H1 (cell line): Measurements from ENCODE around the gene POLE. TPM values are rescaled to one million over a fixed set of nuclear protein-coding genes. Genes with fewer than 3 reads are reported as not detected.

Source experiments
- CTCF ChIA-PET: fragments of 300-600 bp; sonication (Branson Sonifier 250); formaldehyde crosslinking; loops from one replicate; lab custom pipeline; 2021; ENCODE audit not compliant: partially characterized antibody; lab: Charles Lee
- POLR2A ChIA-PET: fragments of 300-600 bp; sonication (Branson Sonifier 250); formaldehyde crosslinking; loops from one replicate; lab custom pipeline; 2021; ENCODE audit warnings: inconsistent platforms; ENCODE audit not compliant: partially characterized antibody; lab: Charles Lee
- DNase-seq, 2 experiments: peaks; one replicate each; pipeline versions ENCODE4 v3.0.0 to v3.0.0-alpha.2; 2010 to 2022; ENCODE audit warnings: low spot score in 2 of 2, low read depth in 1 of 2, mixed read lengths in 1 of 2
- FAIRE-seq: peaks from 2 replicates; lab custom pipeline; 2011; peaks lifted over from hg19 to GRCh38; lab: Jason Lieb, UNC
- H2AFZ ChIP-seq: 2 replicates; pipeline ENCODE4 v1.8.1; 2012; ENCODE audit warnings: low read length, inconsistent platforms
- H2AK5ac ChIP-seq: 2 replicates; pipeline ENCODE4 v1.6.1; 2013; ENCODE audit warnings: low read depth, low read length
- H2BK120ac ChIP-seq: replicated peaks from 2 replicates; pipeline ENCODE3; 2013; ENCODE audit warnings: low read depth, low read length, inconsistent platforms
- H2BK12ac ChIP-seq: 2 replicates; pipeline ENCODE4 v1.6.1; 2013; ENCODE audit warnings: low read depth, low read length
- H2BK15ac ChIP-seq: 2 replicates; pipeline ENCODE4 v1.6.1; 2013; ENCODE audit warnings: low read length
- H2BK20ac ChIP-seq: 2 replicates; pipeline ENCODE4 v1.6.1; 2013; ENCODE audit warnings: low read length
- H2BK5ac ChIP-seq: 2 replicates; pipeline ENCODE4 v1.6.1; 2013; ENCODE audit warnings: low read depth, low read length
- H3K14ac ChIP-seq: 2 replicates; pipeline ENCODE4 v1.6.1; 2013; ENCODE audit warnings: inconsistent platforms; ENCODE audit not compliant: insufficient read length
- H3K18ac ChIP-seq: 2 replicates; pipeline ENCODE4 v1.6.1; 2013; ENCODE audit warnings: low read length; ENCODE audit errors: extremely low read depth
- H3K23ac ChIP-seq: 2 replicates; pipeline ENCODE4 v1.6.1; 2013; ENCODE audit warnings: inconsistent platforms; ENCODE audit not compliant: insufficient read length
- H3K23me2 ChIP-seq: 2 replicates; pipeline ENCODE4 v1.6.1; 2013; ENCODE audit warnings: low read depth, low read length
- H3K27ac ChIP-seq: 2 replicates; pipeline ENCODE4 v1.6.1; 2011; ENCODE audit warnings: low read depth, low read length, inconsistent platforms
- H3K27me3 ChIP-seq, 4 experiments: replicated peaks in 1 of 4; 1 replicate in 1 of 4; 2 replicates in 3 of 4; pipeline versions ENCODE4 v1.6.1 to v1.8.1; 2011 to 2013; ENCODE audit warnings: low read length in 3 of 4, mild to moderate bottlenecking in 3 of 4, inconsistent platforms in 2 of 4, mixed read lengths in 2 of 4, moderate library complexity in 1 of 4; ENCODE audit not compliant: control insufficient read depth in 3 of 4, insufficient read depth in 3 of 4; ENCODE audit errors: extremely low read depth in 1 of 4
- H3K36me3 ChIP-seq, 4 experiments: 2 replicates each; pipeline versions ENCODE4 v1.6.1 to v1.8.1; 2011 to 2013; ENCODE audit warnings: mild to moderate bottlenecking in 4 of 4, low read length in 3 of 4, moderate library complexity in 2 of 4, control low read depth in 1 of 4, inconsistent platforms in 1 of 4; ENCODE audit not compliant: insufficient read depth in 4 of 4, control insufficient read depth in 2 of 4
- H3K4ac ChIP-seq: replicated peaks from 2 replicates; pipeline ENCODE3; 2013; ENCODE audit warnings: low read length, low read depth, mixed read lengths, inconsistent platforms; ENCODE audit not compliant: insufficient read length
- H3K4me1 ChIP-seq, 4 experiments: replicated peaks in 1 of 4; 1 replicate in 1 of 4; 2 replicates in 3 of 4; pipeline versions ENCODE4 v1.6.1 to v1.8.1; 2011 to 2013; ENCODE audit warnings: low read length in 3 of 4, inconsistent platforms in 2 of 4, mixed read lengths in 1 of 4; ENCODE audit not compliant: insufficient read depth in 4 of 4, control insufficient read depth in 3 of 4
- H3K4me2 ChIP-seq, 2 experiments: 2 replicates each; pipeline versions ENCODE4 v1.6.1 to v1.8.1; 2011 to 2013; ENCODE audit warnings: low read depth in 2 of 2, low read length in 2 of 2, control low read depth in 1 of 2, inconsistent platforms in 1 of 2, mild to moderate bottlenecking in 1 of 2; ENCODE audit not compliant: insufficient read depth in 1 of 2
- H3K4me3 ChIP-seq, 4 experiments: fragments of 200-600, 300-600 bp in 1 of 4; sonication (generic), shearing (Covaris generic), sonication (Bioruptor Twin) in 1 of 4; 2 replicates each; pipeline versions ENCODE4 v1.5.1 to v1.8.1; 2011 to 2016; ENCODE audit warnings: low read length in 4 of 4, low read depth in 3 of 4, control low read depth in 2 of 4, inconsistent platforms in 2 of 4, mild to moderate bottlenecking in 2 of 4, mixed read lengths in 1 of 4, moderate library complexity in 1 of 4; ENCODE audit not compliant: insufficient read depth in 2 of 4; ENCODE audit errors: extremely low read depth in 1 of 4
- H3K56ac ChIP-seq: replicated peaks from 2 replicates; pipeline ENCODE3; 2013; ENCODE audit warnings: low read depth, mild to moderate bottlenecking, mixed read lengths, low read length, inconsistent platforms; ENCODE audit not compliant: insufficient read length
- H3K79me1 ChIP-seq: 2 replicates; pipeline ENCODE4 v1.6.1; 2013; ENCODE audit warnings: low read depth, low read length, control low read depth
- H3K79me2 ChIP-seq, 2 experiments: 2 replicates each; pipeline versions ENCODE4 v1.6.1 to v1.8.1; 2012 to 2013; ENCODE audit warnings: low read length in 2 of 2, mild to moderate bottlenecking in 2 of 2, inconsistent platforms in 1 of 2; ENCODE audit not compliant: insufficient read depth in 2 of 2, control insufficient read depth in 1 of 2
- H3K9ac ChIP-seq, 4 experiments: replicated peaks in 1 of 4; 1 replicate in 1 of 4; 2 replicates in 3 of 4; pipeline versions ENCODE4 v1.6.1 to v1.8.1; 2011 to 2013; ENCODE audit warnings: low read depth in 3 of 4, low read length in 3 of 4, control low read depth in 2 of 4, mild to moderate bottlenecking in 2 of 4, moderate library complexity in 2 of 4, inconsistent platforms in 1 of 4; ENCODE audit errors: extremely low read depth in 1 of 4
- H3K9me3 ChIP-seq, 2 experiments: 2 replicates each; pipeline versions ENCODE4 v1.6.1 to v1.8.1; 2012 to 2013; ENCODE audit warnings: mild to moderate bottlenecking in 2 of 2, moderate library complexity in 2 of 2, control low read depth in 1 of 2, inconsistent platforms in 1 of 2, low read depth in 1 of 2, low read length in 1 of 2, mixed read lengths in 1 of 2; ENCODE audit not compliant: insufficient read depth in 2 of 2
- H4K20me1 ChIP-seq, 2 experiments: replicated peaks in 1 of 2; 2 replicates each; pipeline versions ENCODE3 to v1.8.1; 2011 to 2013; ENCODE audit warnings: inconsistent platforms in 2 of 2, low read length in 2 of 2, mild to moderate bottlenecking in 1 of 2; ENCODE audit not compliant: insufficient read depth in 2 of 2, control insufficient read depth in 1 of 2
- H4K5ac ChIP-seq: 2 replicates; pipeline ENCODE4 v1.6.1; 2013; ENCODE audit warnings: low read length, low read depth, mixed read lengths, inconsistent platforms; ENCODE audit not compliant: insufficient read length
- H4K8ac ChIP-seq: 2 replicates; pipeline ENCODE4 v1.8.0; 2013; ENCODE audit warnings: mild to moderate bottlenecking, moderate library complexity, low read length, inconsistent platforms; ENCODE audit not compliant: insufficient read depth; ENCODE audit errors: extremely low read depth
- H4K91ac ChIP-seq: replicated peaks from 2 replicates; pipeline ENCODE3; 2013; ENCODE audit warnings: low read length, mixed read lengths, inconsistent platforms; ENCODE audit not compliant: insufficient read length
- ASH2L ChIP-seq: fragments of 200-600, 300-600 bp; sonication (generic); IDR thresholded peaks from one replicate; pipeline ENCODE4 v1.7.1; 2017; ENCODE audit warnings: low read length
- JUND ChIP-seq: IDR thresholded peaks from 2 replicates; pipeline ENCODE4 v1.6.1; 2011; ENCODE audit warnings: mild to moderate bottlenecking, improper control_type of control experiment, low read length
- POLR2A ChIP-seq, 2 experiments: IDR thresholded peaks; 1 replicate in 1 of 2; 2 replicates in 1 of 2; pipeline ENCODE4 v1.6.1; 2011; ENCODE audit warnings: low read depth in 2 of 2, low read length in 2 of 2, mild to moderate bottlenecking in 2 of 2; ENCODE audit errors: control extremely low read depth in 1 of 2
- POU5F1 ChIP-seq: IDR thresholded peaks from 2 replicates; pipeline ENCODE4 v1.6.1; 2011; ENCODE audit warnings: low read depth, mild to moderate bottlenecking, low read length, moderate library complexity
- RNF2 ChIP-seq: fragments of 200-900, 300-1000 bp; sonication (generic); IDR thresholded peaks from 2 replicates; pipeline ENCODE4 v1.7.1; 2016; ENCODE audit warnings: borderline replicate concordance, low read depth, mild to moderate bottlenecking, antibody characterized with exemption, low read length; ENCODE audit not compliant: poor library complexity, severe bottlenecking; ENCODE audit errors: missing control alignments
- SAP30 ChIP-seq: fragments of 300-600 bp; sonication (generic); IDR thresholded peaks from 2 replicates; pipeline ENCODE4 v1.7.1; 2012; ENCODE audit warnings: low read length, moderate library complexity, mild to moderate bottlenecking, inconsistent platforms; ENCODE audit not compliant: insufficient read depth, insufficient replicate concordance
- SIRT6 ChIP-seq: IDR thresholded peaks from one replicate; pipeline ENCODE4 v1.7.1; 2012; ENCODE audit warnings: low read length, inconsistent platforms
- SIX5 ChIP-seq: IDR thresholded peaks from 2 replicates; pipeline ENCODE4 v1.6.1; 2011; ENCODE audit warnings: mild to moderate bottlenecking, low read depth, low read length
- SP4 ChIP-seq: IDR thresholded peaks from 2 replicates; pipeline ENCODE4 v1.6.1; 2012; ENCODE audit warnings: low read length, inconsistent platforms
- YY1 ChIP-seq: IDR thresholded peaks from 2 replicates; pipeline ENCODE4 v1.6.1; 2011; ENCODE audit warnings: low read depth, mild to moderate bottlenecking, low read length
- WGBS, 2 experiments: shearing (Covaris generic) in 1 of 2; methylation state at CpG; one replicate each; pipeline versions ENCODE4 v1.1.6 to v1.1.7; 2013 to 2015; ENCODE audit warnings: low lambda C conversion rate in 2 of 2, mixed read lengths in 2 of 2, inconsistent platforms in 1 of 2, low coverage in 1 of 2, missing lambda C conversion rate in 1 of 2; ENCODE audit not compliant: insufficient replicate concordance in 2 of 2, insufficient coverage in 1 of 2, insufficient read length in 1 of 2; ENCODE audit errors: extremely low coverage in 1 of 2, missing lambda C conversion rate in 1 of 2; 5-methylcytosine and 5-hydroxymethylcytosine counted together
- polyA plus RNA-seq, 7 experiments: library from polyadenylated mRNA; depleted of rRNA in 3 of 7; stranded (reverse) in 5 of 7; unstranded in 2 of 7; fragments of >200 nt in 5 of 7; fragments of 200-250 nt in 2 of 7; gene quantifications; 1 replicate in 5 of 7; 2 replicates in 1 of 7; 4 replicates in 1 of 7; pipeline versions ENCODE4 v1.2.1 to v1.2.3, GENCODE V29; 2011 to 2013; ENCODE audit warnings: missing spikeins in 2 of 7, mixed read lengths in 2 of 7
- total RNA-seq: library from RNA; stranded (reverse); fragmentation: NEBNext Ultra II Directional; extraction: Animal tissue kit (Norgen Biotek cat#: 25700); gene quantifications from 2 replicates; pipeline ENCODE4 v1.2.1, GENCODE V29; 2021
- TF ChIP-seq, protein P1 (sequence below): IDR thresholded peaks from 2 replicates; pipeline ENCODE4 v1.6.1; 2012; ENCODE audit warnings: inconsistent platforms
- TF ChIP-seq, protein P2 (sequence below), 3 experiments: IDR thresholded peaks; 1 replicate in 2 of 3; 2 replicates in 1 of 3; pipeline versions ENCODE4 v1.5.1 to v1.6.1; 2011; ENCODE audit warnings: low read length in 3 of 3, mild to moderate bottlenecking in 3 of 3, inconsistent platforms in 2 of 3, low read depth in 1 of 3, moderate library complexity in 1 of 3; ENCODE audit not compliant: insufficient read depth in 1 of 3; ENCODE audit errors: control extremely low read depth in 1 of 3

POLE gene
- total and polyA plus RNA-seq, 2 of the 8 experiments (the other 6 are each of a cell fraction or from before 2014, with no cell fraction given) = 59.7 to 115 TPM

DNA sequence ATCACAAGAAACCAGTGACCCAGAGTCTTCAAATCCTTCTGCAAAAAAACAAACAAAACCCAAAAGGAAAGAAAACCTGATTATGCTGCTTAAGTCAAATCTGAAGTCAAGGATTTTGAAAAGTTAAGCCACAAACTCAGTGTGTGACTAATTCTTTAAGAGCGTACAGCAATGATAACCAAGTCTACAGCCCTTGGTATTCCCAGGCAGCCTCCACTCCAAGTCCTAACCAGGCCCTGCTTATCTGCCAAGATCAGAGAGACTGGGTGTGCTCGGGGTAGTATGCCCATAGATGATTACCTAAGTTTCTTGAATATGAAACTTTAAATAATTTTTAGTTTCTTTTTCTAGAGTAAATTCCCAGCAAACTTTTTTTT lies 36.6 kb upstream of the POLE start:
- Histone ChIP-seq H4K5ac (no peak overlapping the region), H3K79me1 (no peaks in the 10 kb centered on the region), H3K9ac (no peak overlapping the region), H2BK120ac (no peak overlapping the region), H2BK15ac (no peak overlapping the region), H3K23me2 (no peaks in the 10 kb centered on the region), H2AK5ac (no peak overlapping the region), H3K9me3 (no peaks in the 10 kb centered on the region), H3K4ac (no peak overlapping the region), H3K4me3 (no peak overlapping the region), H4K91ac (no peak overlapping the region), H2AFZ (no peak overlapping the region), H3K4me1 (no peaks in the 10 kb centered on the region), H3K79me2 (no peaks in the 10 kb centered on the region; a peak in 1 of 4 replicates), H2BK5ac (no peak overlapping the region), H3K27ac (no peak overlapping the region), H3K14ac (no peak overlapping the region), H3K27me3 (no peaks in the 10 kb centered on the region; a peak in 1 of 7 replicates), H4K8ac (no peak overlapping the region), H3K56ac (no peak overlapping the region), H3K18ac (no peak overlapping the region), H3K23ac (no peak overlapping the region), H2BK12ac (no peak overlapping the region), H4K20me1 (peaks cover 3 to 22% of the 10 kb centered on the region in 2 experiments), H2BK20ac (no peak overlapping the region), H3K4me2 (no peak overlapping the region), H3K36me3 (peaks cover 34 to 80% (median 57%) of the 10 kb centered on the region in 4 experiments)
- POLR2A ChIA-PET = interaction anchor here (0.7 to 5.7 kb wide), 5 partner anchors 10 to 32 kb away, joined by 3 to 21 read pairs (median 3); partner anchors contain the start of gene PGAM5
- 100% methylated on average over 2 of the region's 2 CpGs; no CpG with 5 or more reads in 1 of the 2 experiments for WGBS, 2 experiments
- DNase-seq (no peak), FAIRE-seq (no peak)
- CTCF ChIA-PET = no interaction called here
- TF ChIP-seq SIX5 = no peak
- no peak for TF ChIP-seq JUND
- TF ChIP-seq ASH2L = no peak
- no peak for TF ChIP-seq RNF2
- TF ChIP-seq YY1 = no peak
- no peak for TF ChIP-seq POU5F1
- TF ChIP-seq SIRT6 = no peak
- TF ChIP-seq, protein P1, sequence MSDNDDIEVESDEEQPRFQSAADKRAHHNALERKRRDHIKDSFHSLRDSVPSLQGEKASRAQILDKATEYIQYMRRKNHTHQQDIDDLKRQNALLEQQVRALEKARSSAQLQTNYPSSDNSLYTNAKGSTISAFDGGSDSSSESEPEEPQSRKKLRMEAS = no peak
- TF ChIP-seq, protein P2, sequence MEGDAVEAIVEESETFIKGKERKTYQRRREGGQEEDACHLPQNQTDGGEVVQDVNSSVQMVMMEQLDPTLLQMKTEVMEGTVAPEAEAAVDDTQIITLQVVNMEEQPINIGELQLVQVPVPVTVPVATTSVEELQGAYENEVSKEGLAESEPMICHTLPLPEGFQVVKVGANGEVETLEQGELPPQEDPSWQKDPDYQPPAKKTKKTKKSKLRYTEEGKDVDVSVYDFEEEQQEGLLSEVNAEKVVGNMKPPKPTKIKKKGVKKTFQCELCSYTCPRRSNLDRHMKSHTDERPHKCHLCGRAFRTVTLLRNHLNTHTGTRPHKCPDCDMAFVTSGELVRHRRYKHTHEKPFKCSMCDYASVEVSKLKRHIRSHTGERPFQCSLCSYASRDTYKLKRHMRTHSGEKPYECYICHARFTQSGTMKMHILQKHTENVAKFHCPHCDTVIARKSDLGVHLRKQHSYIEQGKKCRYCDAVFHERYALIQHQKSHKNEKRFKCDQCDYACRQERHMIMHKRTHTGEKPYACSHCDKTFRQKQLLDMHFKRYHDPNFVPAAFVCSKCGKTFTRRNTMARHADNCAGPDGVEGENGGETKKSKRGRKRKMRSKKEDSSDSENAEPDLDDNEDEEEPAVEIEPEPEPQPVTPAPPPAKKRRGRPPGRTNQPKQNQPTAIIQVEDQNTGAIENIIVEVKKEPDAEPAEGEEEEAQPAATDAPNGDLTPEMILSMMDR (IDR thresholded peaks at IDR 0.05; ENCODE audit: control extremely low read depth in 1 of 3, insufficient read depth in 1 of 3, low read depth in 1 of 3, low read length in 3 of 3) = no peak
- TF ChIP-seq SAP30 = no peak
- no peak for TF ChIP-seq SP4
- no peak for TF ChIP-seq POLR2A (IDR thresholded peaks at IDR 0.05; ENCODE audit: control extremely low read depth in 1 of 2, low read depth in 2 of 2, low read length in 2 of 2)
